Measurements from ENCODE around the gene P4HA1.

The P4HA1 gene

GRCh38 chr10:72979709-72980108 lies 117.0 kb downstream of the P4HA1 start:
- Mint-ChIP-seq H3K9me3 (peaks cover 53% of the 10 kb centered on the region), H3K4me3 (no peak overlapping the region), H3K27ac (no peak overlapping the region), H3K36me3 (ENCODE audit: low read depth) (peaks cover 8% of the 10 kb centered on the region), H3K4me1 (no peaks in the 10 kb centered on the region), H3K27me3 (ENCODE audit: low read depth) (no peaks in the 10 kb centered on the region)
- TF ChIP-seq, protein P1, sequence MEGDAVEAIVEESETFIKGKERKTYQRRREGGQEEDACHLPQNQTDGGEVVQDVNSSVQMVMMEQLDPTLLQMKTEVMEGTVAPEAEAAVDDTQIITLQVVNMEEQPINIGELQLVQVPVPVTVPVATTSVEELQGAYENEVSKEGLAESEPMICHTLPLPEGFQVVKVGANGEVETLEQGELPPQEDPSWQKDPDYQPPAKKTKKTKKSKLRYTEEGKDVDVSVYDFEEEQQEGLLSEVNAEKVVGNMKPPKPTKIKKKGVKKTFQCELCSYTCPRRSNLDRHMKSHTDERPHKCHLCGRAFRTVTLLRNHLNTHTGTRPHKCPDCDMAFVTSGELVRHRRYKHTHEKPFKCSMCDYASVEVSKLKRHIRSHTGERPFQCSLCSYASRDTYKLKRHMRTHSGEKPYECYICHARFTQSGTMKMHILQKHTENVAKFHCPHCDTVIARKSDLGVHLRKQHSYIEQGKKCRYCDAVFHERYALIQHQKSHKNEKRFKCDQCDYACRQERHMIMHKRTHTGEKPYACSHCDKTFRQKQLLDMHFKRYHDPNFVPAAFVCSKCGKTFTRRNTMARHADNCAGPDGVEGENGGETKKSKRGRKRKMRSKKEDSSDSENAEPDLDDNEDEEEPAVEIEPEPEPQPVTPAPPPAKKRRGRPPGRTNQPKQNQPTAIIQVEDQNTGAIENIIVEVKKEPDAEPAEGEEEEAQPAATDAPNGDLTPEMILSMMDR (IDR thresholded peaks at IDR 0.05; ENCODE audit: unreplicated experiment in 3 of 3) = no peak

DNA sequence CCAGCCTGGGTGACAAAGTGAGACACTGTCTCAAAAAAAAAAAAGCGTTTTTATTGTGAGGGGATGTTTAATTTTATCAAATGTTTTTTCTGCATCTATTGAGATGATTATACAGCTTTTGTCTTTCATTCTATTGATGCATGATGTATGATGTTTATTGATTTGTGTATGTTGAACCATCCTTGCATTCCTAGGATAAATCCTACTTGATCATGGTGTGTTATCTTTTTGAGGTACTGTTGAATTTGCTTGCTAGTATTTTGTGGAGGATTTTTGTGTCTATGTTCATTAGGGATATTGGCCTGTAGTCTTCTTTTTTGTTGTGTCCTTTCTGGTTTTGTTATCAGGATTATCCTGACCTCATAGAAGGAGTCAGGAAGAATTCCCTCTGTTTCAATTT lies 119.8 kb downstream of the P4HA1 start:
- Mint-ChIP-seq H3K4me3 (no peak overlapping the region), H3K4me1 (no peaks in the 10 kb centered on the region), H3K9me3 (peaks cover 55% of the 10 kb centered on the region), H3K36me3 (ENCODE audit: low read depth) (peaks cover 8% of the 10 kb centered on the region), H3K27me3 (ENCODE audit: low read depth) (no peaks in the 10 kb centered on the region), H3K27ac (no peak overlapping the region)
- TF ChIP-seq, protein P1 (IDR thresholded peaks at IDR 0.05; ENCODE audit: unreplicated experiment in 3 of 3) = no peak
